Right lobe of liver (tissue), 4 donors: Measurements from ENCODE around the gene PLCB1.

ENCODE experiments used
- CTCF ChIP-seq, 4 donors: fragments of 200-600 bp in 3 of 4; fragments of 450-650 bp in 1 of 4; IDR thresholded peaks; one replicate each; pipeline versions ENCODE4 v1.5.1 to v1.8.0; 2016 to 2022; ENCODE audit warnings: antibody characterized with exemption in 4 of 4, mild to moderate bottlenecking in 2 of 4
- POLR2A ChIP-seq: fragments of 450-650 bp; IDR thresholded peaks from one replicate; pipeline ENCODE4 v1.6.1; 2017; ENCODE audit warnings: antibody characterized with exemption, mild to moderate bottlenecking
- donor health status: DM: no; HTN: no; CAD: no.
- donor health status: DM: no; HTN: no; CAD: no.
- donor health status: DM: no; HTN: yes; CAD: no.

GRCh38 chr20:8786383-8786782 is 654.3 kb downstream of the PLCB1 start:
- no peak for TF ChIP-seq CTCF (IDR thresholded peaks at IDR 0.05)
- TF ChIP-seq POLR2A: no peak
